ENCODE data around the gene IFNA13.

IFNA13 gene

GRCh38 chr9:21317956-21318923, 49.6 kb downstream of the IFNA13 start:
- no peak for DNase-seq (ENCODE audit: extremely low read depth, low read depth)
- TF ChIP-seq CTCF (IDR thresholded peaks at IDR 0.05; ENCODE audit: low read depth, low read length, missing control alignments), result peak; percentile 69
- no peak overlapping the region for H3K4me3 ChIP-seq (replicated peaks; ENCODE audit: low read depth, low read length)

All from HFF-Myc (cell line).